IMR-90 (cell line): ENCODE data around the gene ABCB9. TPM values are rescaled to one million over a fixed set of nuclear protein-coding genes. Genes with fewer than 3 reads are reported as not detected.
A peak's percentile ranks its signal among the peaks of the same experiment; 100 is the strongest.

Experiments used
- ATAC-seq: fragments of 200-7000 bp; cut with Tn5 transposase; 2 replicates; pipeline ENCODE4 v1.9.1; 2020; ENCODE audit warnings: low read depth, mild to moderate bottlenecking, moderate library complexity
- BruUV-seq: library from RNA; stranded (reverse); fragments of 400-500 nt; replicated peaks from 2 replicates; lab custom pipeline; 2021; lab: Mats Ljungman, UMichigan
- CTCF ChIA-PET: fragments of 300-600 bp; formaldehyde crosslinking; extraction: SDS; loops from one replicate; lab custom pipeline; 2021; ENCODE audit warnings: antibody characterized with exemption; lab: Yijun Ruan, JAX
- POLR2A ChIA-PET: fragments of 300-600 bp; sonication (Branson Sonifier 250); formaldehyde crosslinking; loops from one replicate; lab custom pipeline; 2022; ENCODE audit warnings: antibody characterized with exemption; ENCODE audit not compliant: unreplicated experiment; lab: Charles Lee
- DNase-seq: peaks from one replicate; pipeline ENCODE4 v3.0.0; 2013
- H2AFZ ChIP-seq: replicated peaks from 2 replicates; pipeline ENCODE3; 2013; ENCODE audit warnings: low read length, mild to moderate bottlenecking; ENCODE audit not compliant: poor library complexity
- H2AK5ac ChIP-seq: 2 replicates; pipeline ENCODE4 v1.6.1; 2013; ENCODE audit warnings: low read depth, low read length, inconsistent platforms
- H2AK9ac ChIP-seq: replicated peaks from 2 replicates; pipeline ENCODE3; 2013; ENCODE audit warnings: mild to moderate bottlenecking, low read depth, low read length, moderate library complexity; ENCODE audit not compliant: poor library complexity
- H2BK120ac ChIP-seq: 2 replicates; pipeline ENCODE4 v1.6.1; 2013; ENCODE audit warnings: low read depth, low read length, inconsistent platforms
- H2BK15ac ChIP-seq: 3 replicates; pipeline ENCODE4 v1.6.1; 2013; ENCODE audit warnings: low read depth, low read length, inconsistent platforms
- H2BK20ac ChIP-seq: 2 replicates; pipeline ENCODE4 v1.6.1; 2013; ENCODE audit warnings: low read depth, mild to moderate bottlenecking, inconsistent platforms, low read length, moderate library complexity
- H2BK5ac ChIP-seq: 2 replicates; pipeline ENCODE4 v1.6.1; 2013; ENCODE audit warnings: mild to moderate bottlenecking, low read depth, low read length, inconsistent platforms; ENCODE audit not compliant: poor library complexity, severe bottlenecking
- H3K14ac ChIP-seq: replicated peaks from 2 replicates; pipeline ENCODE4 v1.6.1; 2013; ENCODE audit warnings: low read depth, low read length, inconsistent platforms
- H3K18ac ChIP-seq: 2 replicates; pipeline ENCODE4 v1.6.1; 2013; ENCODE audit warnings: low read depth, low read length, control low read depth
- H3K23ac ChIP-seq: 2 replicates; pipeline ENCODE4 v1.6.1; 2013; ENCODE audit warnings: low read depth, low read length, inconsistent platforms
- H3K27ac ChIP-seq: 2 replicates; pipeline ENCODE4 v1.5.1; 2013; ENCODE audit warnings: mild to moderate bottlenecking, control low read depth, low read length; ENCODE audit not compliant: insufficient read depth
- H3K27me3 ChIP-seq: 2 replicates; pipeline ENCODE4 v1.6.1; 2013; ENCODE audit warnings: low read length; ENCODE audit not compliant: control insufficient read depth, insufficient read depth
- H3K36me3 ChIP-seq: 2 replicates; pipeline ENCODE4 v1.6.1; 2013; ENCODE audit warnings: low read length, mixed read lengths; ENCODE audit not compliant: control insufficient read depth, insufficient read depth
- H3K4ac ChIP-seq: 2 replicates; pipeline ENCODE4 v1.6.1; 2013; ENCODE audit warnings: low read depth, low read length, inconsistent platforms
- H3K4me1 ChIP-seq: 2 replicates; pipeline ENCODE4 v1.6.1; 2013; ENCODE audit warnings: low read length, mixed read lengths; ENCODE audit not compliant: control insufficient read depth, insufficient read depth
- H3K4me2 ChIP-seq: 2 replicates; pipeline ENCODE4 v1.6.1; 2013; ENCODE audit warnings: low read depth, mild to moderate bottlenecking, control low read depth, low read length, moderate library complexity
- H3K4me3 ChIP-seq: 2 replicates; pipeline ENCODE4 v1.5.1; 2013; ENCODE audit warnings: low read depth, mild to moderate bottlenecking, control low read depth, low read length, moderate library complexity; ENCODE audit not compliant: insufficient read depth
- H3K56ac ChIP-seq: 2 replicates; pipeline ENCODE4 v1.6.1; 2013; ENCODE audit warnings: low read length, inconsistent platforms; ENCODE audit not compliant: insufficient read depth; ENCODE audit errors: extremely low read depth
- H3K79me1 ChIP-seq, 2 experiments: 2 replicates each; pipeline ENCODE4 v1.6.1; 2013; ENCODE audit warnings: low read length in 2 of 2, inconsistent platforms in 1 of 2, low read depth in 1 of 2
- H3K9ac ChIP-seq: 2 replicates; pipeline ENCODE4 v1.6.1; 2013; ENCODE audit warnings: low read depth, low read length, control low read depth
- H3K9me1 ChIP-seq: 2 replicates; pipeline ENCODE4 v1.6.1; 2013; ENCODE audit warnings: low read length, inconsistent platforms; ENCODE audit not compliant: insufficient read depth
- H3K9me3 ChIP-seq: 2 replicates; pipeline ENCODE4 v1.6.1; 2013; ENCODE audit warnings: low read length; ENCODE audit not compliant: control insufficient read depth, insufficient read depth
- H4K20me1 ChIP-seq: 2 replicates; pipeline ENCODE4 v1.6.1; 2013; ENCODE audit warnings: low read length, inconsistent platforms; ENCODE audit not compliant: insufficient read depth
- H4K5ac ChIP-seq: 2 replicates; pipeline ENCODE4 v1.6.1; 2013; ENCODE audit warnings: mild to moderate bottlenecking, low read depth, low read length, control low read depth
- H4K8ac ChIP-seq, 2 experiments: 2 replicates each; pipeline ENCODE4 v1.6.1; 2013; ENCODE audit warnings: low read depth in 2 of 2, low read length in 2 of 2, control low read depth in 1 of 2, inconsistent platforms in 1 of 2
- H4K91ac ChIP-seq: 2 replicates; pipeline ENCODE4 v1.6.1; 2013; ENCODE audit warnings: low read depth, low read length, inconsistent platforms; ENCODE audit not compliant: insufficient read depth
- BHLHE40 ChIP-seq: fragments of 150-350 bp; IDR thresholded peaks from 2 replicates; pipeline ENCODE4 v1.6.1; 2016; ENCODE audit warnings: mild to moderate bottlenecking, low read depth, low read length
- FOS ChIP-seq: fragments of 150-350 bp; IDR thresholded peaks from 2 replicates; pipeline ENCODE4 v1.6.1; 2016; ENCODE audit warnings: low read depth, low read length
- MAZ ChIP-seq: IDR thresholded peaks from 2 replicates; pipeline ENCODE4 v1.6.1; 2012; ENCODE audit warnings: low read depth, mild to moderate bottlenecking, low read length, improper control_type of control experiment, moderate library complexity, borderline replicate concordance
- MXI1 ChIP-seq: IDR thresholded peaks from 2 replicates; pipeline ENCODE4 v1.6.1; 2012; ENCODE audit warnings: low read depth, mild to moderate bottlenecking, low read length, moderate library complexity, borderline replicate concordance
- NFE2L2 ChIP-seq: fragments of 150-350 bp; IDR thresholded peaks from 2 replicates; pipeline ENCODE4 v1.6.1; 2016; ENCODE audit warnings: low read depth, mild to moderate bottlenecking, low read length
- POLR2A ChIP-seq: IDR thresholded peaks from 2 replicates; pipeline ENCODE4 v1.6.1; 2012; ENCODE audit warnings: mild to moderate bottlenecking, low read depth, low read length
- RFX5 ChIP-seq: IDR thresholded peaks from 2 replicates; pipeline ENCODE4 v1.8.0; 2012; ENCODE audit warnings: low read depth, mild to moderate bottlenecking, low read length, moderate library complexity
- SMC3 ChIP-seq: fragments of 150-350 bp; IDR thresholded peaks from 2 replicates; pipeline ENCODE4 v1.6.1; 2016; ENCODE audit warnings: low read depth, mild to moderate bottlenecking, antibody characterized with exemption, low read length, moderate library complexity
- WGBS, 2 experiments: methylation state at CpG; one replicate each; pipeline versions ENCODE4 v1.1.5 to v1.1.7; 2013; ENCODE audit warnings: missing lambda C conversion rate in 2 of 2; ENCODE audit not compliant: insufficient read length in 1 of 2; ENCODE audit errors: extremely low coverage in 2 of 2; 5-methylcytosine and 5-hydroxymethylcytosine counted together
- dilution Hi-C: fragments of 300-500 bp; cut with HindIII; formaldehyde crosslinking; loops from one replicate; pipeline ENCODE4 v1.14.3; 2018; ENCODE audit warnings: low sequenced_read_pairs; ENCODE audit not compliant: unreplicated experiment
- in situ Hi-C: fragments of 300-500 bp; cut with MboI; formaldehyde crosslinking; loops from 3 replicates; pipeline ENCODE4 v1.14.3; 2019; ENCODE audit warnings: low sequenced_read_pairs, inconsistent platforms, mixed read lengths
- intact Hi-C: fragments of 100-400 bp; cut with micrococcal nuclease; formaldehyde crosslinking; loops from 2 replicates; pipeline ENCODE4 v1.10.0; 2022
- polyA plus RNA-seq, 3 experiments: library from polyadenylated mRNA; depleted of rRNA; stranded (reverse); fragments of >200 nt; gene quantifications; 2 replicates each; pipeline ENCODE4 v1.2.3, GENCODE V29; 2012; ENCODE audit warnings: low replicate concordance in 1 of 3
- total RNA-seq: library from RNA; depleted of rRNA; stranded (reverse); fragments of >200 nt; gene quantifications from 2 replicates; pipeline ENCODE4 v1.2.3, GENCODE V29; 2012
- TF ChIP-seq, protein P1 (sequence below): fragments of 150-350 bp; IDR thresholded peaks from 2 replicates; pipeline ENCODE4 v1.6.1; 2017; ENCODE audit warnings: mild to moderate bottlenecking, antibody characterized with exemption, low read length, low read depth

Gene ABCB9
- total and polyA plus RNA-seq, 2 of the 4 experiments (the other 2 are of a cell fraction), result 5.6 to 8.3 TPM

DNA sequence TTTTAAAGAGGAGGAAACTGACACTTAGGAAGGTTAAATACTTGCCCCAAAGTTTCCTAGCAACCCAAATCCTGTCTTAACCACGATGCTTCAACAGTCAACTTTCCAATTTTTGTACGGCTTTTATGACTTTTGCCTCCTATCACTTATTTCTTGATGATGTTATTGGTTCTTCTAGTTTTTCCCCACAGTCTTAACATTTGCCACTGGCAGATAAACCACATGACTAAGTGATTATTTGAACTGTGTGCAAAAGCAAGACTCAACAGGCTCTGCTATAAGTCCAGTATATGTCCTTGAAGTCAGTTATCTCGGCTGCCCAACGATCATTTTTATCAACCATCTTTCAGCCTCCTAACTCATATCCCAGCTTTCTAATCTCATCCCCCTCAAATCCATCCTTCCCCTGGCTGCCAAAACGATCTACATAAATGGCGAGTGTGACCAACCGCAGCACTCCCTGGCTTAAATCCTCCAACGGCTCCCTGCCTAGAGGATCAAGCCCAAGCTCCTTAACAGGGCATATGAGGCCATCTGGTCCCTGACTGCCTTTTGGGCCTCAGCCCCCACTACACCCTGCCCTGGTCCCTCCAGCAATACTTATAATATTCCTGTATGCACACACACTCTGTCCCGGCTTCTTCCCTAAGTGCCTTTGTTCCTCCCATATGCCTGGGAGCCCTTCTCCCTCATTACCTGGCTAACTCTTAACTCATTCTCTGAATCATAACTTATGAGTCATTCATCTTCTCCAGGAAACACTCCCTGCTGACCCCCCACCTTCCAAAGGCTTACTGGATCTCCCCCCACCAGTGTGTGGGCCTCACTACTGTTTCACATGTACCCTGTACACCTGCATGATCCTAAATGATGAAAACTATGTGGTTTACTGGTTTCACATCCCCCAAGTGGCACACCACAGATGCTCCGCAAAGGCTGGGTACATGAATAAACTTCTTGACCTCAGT lies 79.1 kb downstream of the ABCB9 start:
- Histone ChIP-seq H3K9ac (no peak overlapping the region), H4K91ac (no peak overlapping the region), H2AK5ac (peak overlapping the region; percentile 71), H2AK9ac (peak overlapping the region; percentile 91), H3K56ac (no peak overlapping the region), H2BK5ac (peak overlapping the region; percentile 19), H4K5ac (no peak overlapping the region), H3K4me3 (no peak overlapping the region), H3K18ac (no peak overlapping the region), H3K9me3 (no peaks in the 10 kb centered on the region), H4K20me1 (peaks cover 83% of the 10 kb centered on the region), H3K27ac (peak overlapping the region; percentile 23; the same call in 1 of the 2 replicates), H2BK120ac (peak overlapping the region; percentile 33; the same call in 1 of the 2 replicates), H3K9me1 (peaks cover 34% of the 10 kb centered on the region), H3K36me3 (no peaks in the 10 kb centered on the region), H2AFZ (no peak overlapping the region), H3K4ac (peak overlapping the region; percentile 66), H3K4me2 (no peak overlapping the region; the same call in 1 of the 2 replicates), H2BK15ac (peak overlapping the region; percentile 57; the same call in 2 of the 3 replicates), H3K27me3 (no peaks in the 10 kb centered on the region), H3K4me1 (peaks cover 28% of the 10 kb centered on the region), H3K23ac (peak overlapping the region; percentile 70; the same call in 1 of the 2 replicates), H3K14ac (peak overlapping the region; percentile 57), H3K79me1 (peaks cover 19 to 85% of the 10 kb centered on the region in 2 experiments; a peak in 3 of 4 replicates), H2BK20ac (peak overlapping the region; percentile 37; the same call in 1 of the 2 replicates), H4K8ac (no peak overlapping the region)
- peak; percentile 76 for DNase-seq
- ATAC-seq, result no peak
- in situ Hi-C loops (no loop called here), dilution Hi-C loops (no loop called here), intact Hi-C loops (no loop called here)
- POLR2A ChIA-PET, result interaction anchor here (0.6 kb wide), 1 partner anchor 20 kb away, joined by 4 read pairs; no protein-coding TSS in a partner anchor
- no TSS peak for BruUV-seq
- TF ChIP-seq FOS (peak; percentile 68), MAZ (peak; percentile 58; the same call in 1 of the 2 replicates), NFE2L2 (no peak), SMC3 (no peak), BHLHE40 (no peak), MXI1 (no peak), RFX5 (no peak), POLR2A (no peak)
- TF ChIP-seq, protein P1, sequence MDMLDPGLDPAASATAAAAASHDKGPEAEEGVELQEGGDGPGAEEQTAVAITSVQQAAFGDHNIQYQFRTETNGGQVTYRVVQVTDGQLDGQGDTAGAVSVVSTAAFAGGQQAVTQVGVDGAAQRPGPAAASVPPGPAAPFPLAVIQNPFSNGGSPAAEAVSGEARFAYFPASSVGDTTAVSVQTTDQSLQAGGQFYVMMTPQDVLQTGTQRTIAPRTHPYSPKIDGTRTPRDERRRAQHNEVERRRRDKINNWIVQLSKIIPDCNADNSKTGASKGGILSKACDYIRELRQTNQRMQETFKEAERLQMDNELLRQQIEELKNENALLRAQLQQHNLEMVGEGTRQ, result no peak
- WGBS, 2 experiments, result 43% methylated on average over 6 of the region's 10 CpGs; no CpG with 5 or more reads in 1 of the 2 experiments
- CTCF ChIA-PET, result no interaction called here
